HAP-1 (cell line): ENCODE data around the gene SHFL.

Source experiments
- DNase-seq, 2 experiments: peaks; one replicate each; pipeline ENCODE4 v3.0.0-alpha.2; 2016 to 2020; ENCODE audit warnings: low spot score in 2 of 2
- H3K27me3 ChIP-seq: fragments of 250-450 bp; sonication (Bioruptor Pico); 2 replicates; pipeline ENCODE4 v1.5.1; 2020; ENCODE audit warnings: low read depth, mild to moderate bottlenecking, moderate library complexity
- H3K36me3 ChIP-seq: fragments of 250-450 bp; sonication (Bioruptor Pico); replicated peaks from 2 replicates; pipeline ENCODE4 v1.5.1; 2020; ENCODE audit warnings: mild to moderate bottlenecking
- H3K4me1 ChIP-seq: fragments of 250-450 bp; sonication (Bioruptor Pico); 2 replicates; pipeline ENCODE4 v1.5.1; 2020; ENCODE audit warnings: mild to moderate bottlenecking
- H3K4me3 ChIP-seq: fragments of 250-450 bp; sonication (Bioruptor Pico); 2 replicates; pipeline ENCODE4 v1.5.1; 2020; ENCODE audit warnings: mild to moderate bottlenecking, moderate library complexity
- H3K9me3 ChIP-seq: fragments of 250-450 bp; sonication (Bioruptor Pico); 2 replicates; pipeline ENCODE4 v1.5.1; 2020; ENCODE audit warnings: mild to moderate bottlenecking, moderate library complexity
- in situ Hi-C: fragments of 300-500 bp; cut with MboI; formaldehyde crosslinking; loops from 3 replicates; pipeline ENCODE4 v1.14.3; 2020; ENCODE audit warnings: low sequenced_read_pairs, inconsistent platforms, mixed read lengths

The SHFL gene

GRCh38 chr19:10091895-10092641, 6.0 kb downstream of the SHFL start:
- Histone ChIP-seq H3K9me3 (peaks cover 3% of the 10 kb centered on the region), H3K27me3 (peaks cover 5% of the 10 kb centered on the region), H3K36me3 (no peaks in the 10 kb centered on the region), H3K4me1 (peaks cover 7% of the 10 kb centered on the region; the same call in 1 of the 2 replicates), H3K4me3 (no peak overlapping the region)
- in situ Hi-C loops, result no loop called here
- DNase-seq, result no peak

- H3K4me1 ChIP-seq, result peaks cover 7% of the 10 kb centered on the region; the same call in 1 of the 2 replicates
- H3K9me3 ChIP-seq, result peaks cover 3% of the 10 kb centered on the region
- DNase-seq, result no peak
- in situ Hi-C loops, result no loop called here
- H3K27me3 ChIP-seq, result peaks cover 5% of the 10 kb centered on the region
- H3K4me3 ChIP-seq, result no peak overlapping the region
- no peaks in the 10 kb centered on the region for H3K36me3 ChIP-seq
Observed at GRCh38 chr19:10092648-10093294, 6.7 kb downstream of the SHFL start.

- no peaks in the 10 kb centered on the region for H3K36me3 ChIP-seq
- H3K4me3 ChIP-seq, result no peak overlapping the region
- H3K4me1 ChIP-seq, result peaks cover 7% of the 10 kb centered on the region; the same call in 1 of the 2 replicates
- H3K27me3 ChIP-seq, result peaks cover 5% of the 10 kb centered on the region
- DNase-seq, result no peak
- in situ Hi-C loops, result no loop called here
- peaks cover 3% of the 10 kb centered on the region for H3K9me3 ChIP-seq
Observed at GRCh38 chr19:10093295-10094186, 7.4 kb downstream of the SHFL start.

- Histone ChIP-seq H3K4me3 (no peak overlapping the region; the same call in 1 of the 2 replicates), H3K4me1 (peaks cover 7% of the 10 kb centered on the region; the same call in 1 of the 2 replicates), H3K27me3 (peaks cover 5% of the 10 kb centered on the region), H3K9me3 (peaks cover 3% of the 10 kb centered on the region), H3K36me3 (no peaks in the 10 kb centered on the region)
- no peak for DNase-seq
- in situ Hi-C loops, result no loop called here
Observed at GRCh38 chr19:10095622-10095947, 9.5 kb downstream of the SHFL start.

- Histone ChIP-seq H3K4me3 (peak overlapping the region; percentile 15), H3K9me3 (peaks cover 3% of the 10 kb centered on the region), H3K36me3 (no peaks in the 10 kb centered on the region), H3K4me1 (peaks cover 7% of the 10 kb centered on the region; the same call in 1 of the 2 replicates), H3K27me3 (peaks cover 5% of the 10 kb centered on the region)
- peak; percentile 86 to 89 for DNase-seq
- in situ Hi-C loops, result no loop called here
Observed at GRCh38 chr19:10095948-10096614, 10.0 kb downstream of the SHFL start.

GRCh38 chr19:10096615-10096963, 10.5 kb downstream of the SHFL start:
- in situ Hi-C loops, result no loop called here
- no peak for DNase-seq

GRCh38 chr19:10100163-10100785, 14.2 kb downstream of the SHFL start:
- Histone ChIP-seq H3K4me3 (no peak overlapping the region), H3K27me3 (peaks cover 5% of the 10 kb centered on the region), H3K9me3 (peaks cover 3% of the 10 kb centered on the region), H3K36me3 (no peaks in the 10 kb centered on the region), H3K4me1 (peaks cover 7% of the 10 kb centered on the region; the same call in 1 of the 2 replicates)
- in situ Hi-C loops, result loop anchor here (10.0 kb wide), 1 partner anchor 165 kb away; the partner anchor contains the start of gene OLFM2
- DNase-seq, result no peak

More at GRCh38 chr19:10096615-10096963, 10.5 kb downstream of the SHFL start:
- Histone ChIP-seq H3K4me3 (peak overlapping the region; percentile 15), H3K4me1 (peaks cover 7% of the 10 kb centered on the region; the same call in 1 of the 2 replicates), H3K9me3 (peaks cover 3% of the 10 kb centered on the region), H3K27me3 (peaks cover 5% of the 10 kb centered on the region), H3K36me3 (no peaks in the 10 kb centered on the region)

GRCh38 chr19:10102787-10103236, 16.7 kb downstream of the SHFL start:
- in situ Hi-C loops, result loop anchor here (10.0 kb wide), 1 partner anchor 168 kb away; the partner anchor contains the start of gene OLFM2
- Histone ChIP-seq H3K9me3 (no peaks in the 10 kb centered on the region), H3K36me3 (peaks cover 10% of the 10 kb centered on the region), H3K4me1 (peaks cover 5% of the 10 kb centered on the region), H3K4me3 (no peak overlapping the region), H3K27me3 (no peaks in the 10 kb centered on the region)
- DNase-seq, result no peak

GRCh38 chr19:10104130-10104513, 18.0 kb downstream of the SHFL start:
- peaks cover 5% of the 10 kb centered on the region for H3K4me1 ChIP-seq
- H3K4me3 ChIP-seq, result no peak overlapping the region
- H3K36me3 ChIP-seq, result peaks cover 23% of the 10 kb centered on the region
- no peaks in the 10 kb centered on the region for H3K27me3 ChIP-seq
- H3K9me3 ChIP-seq, result no peaks in the 10 kb centered on the region
- no peak for DNase-seq
- in situ Hi-C loops, result loop anchor here (10.0 kb wide), 1 partner anchor 169 kb away; the partner anchor contains the start of gene OLFM2

GRCh38 chr19:10104665-10105508, 18.8 kb downstream of the SHFL start:
- H3K4me1 ChIP-seq, result peaks cover 5% of the 10 kb centered on the region
- no peaks in the 10 kb centered on the region for H3K9me3 ChIP-seq
- no peak for DNase-seq
- in situ Hi-C loops, result loop anchor here (10.0 kb wide), 1 partner anchor 170 kb away; the partner anchor contains the start of gene OLFM2
- no peak overlapping the region for H3K4me3 ChIP-seq
- H3K36me3 ChIP-seq, result peaks cover 31% of the 10 kb centered on the region
- no peaks in the 10 kb centered on the region for H3K27me3 ChIP-seq

- Histone ChIP-seq H3K27me3 (no peaks in the 10 kb centered on the region), H3K9me3 (no peaks in the 10 kb centered on the region), H3K36me3 (peaks cover 38% of the 10 kb centered on the region), H3K4me1 (peaks cover 5% of the 10 kb centered on the region), H3K4me3 (peak overlapping the region; percentile 85)
- DNase-seq, result no peak
- in situ Hi-C loops, result loop anchor here (10.0 kb wide), 1 partner anchor 171 kb away; the partner anchor contains the start of gene OLFM2
Observed at GRCh38 chr19:10105509-10106099, 19.5 kb downstream of the SHFL start.
